Epithelial cell of esophagus (primary cell): ENCODE measurements around the gene AUH.

Source experiments
- DNase-seq: peaks from one replicate; pipeline ENCODE4 v3.0.0; 2010; ENCODE audit warnings: low read depth
- H3K4me3 ChIP-seq: 2 replicates; pipeline ENCODE4 v1.5.1; 2011; ENCODE audit warnings: mild to moderate bottlenecking, low read length, control low read depth
- CTCF ChIP-seq: IDR thresholded peaks from 2 replicates; pipeline ENCODE4 v1.5.1; 2011; ENCODE audit warnings: low read depth, mild to moderate bottlenecking, low read length, control low read depth, inconsistent platforms; ENCODE audit not compliant: insufficient read depth; ENCODE audit errors: missing control alignments

Gene AUH

GRCh38 chr9:91220491-91221135, 141.1 kb downstream of the AUH start:
- DNase-seq, result peak; percentile 16
- H3K4me3 ChIP-seq, result no peak overlapping the region
- TF ChIP-seq CTCF, result no peak

- no peak for TF ChIP-seq CTCF
- DNase-seq, result no peak
- H3K4me3 ChIP-seq, result no peak overlapping the region
Measured at GRCh38 chr9:91220021-91220420, 141.7 kb downstream of the AUH start.

GRCh38 chr9:91219557-91219956, 142.2 kb downstream of the AUH start:
- DNase-seq, result no peak
- no peak overlapping the region for H3K4me3 ChIP-seq
- no peak for TF ChIP-seq CTCF

- TF ChIP-seq CTCF, result no peak
- H3K4me3 ChIP-seq, result no peak overlapping the region
- no peak for DNase-seq
Measured at GRCh38 chr9:91217388-91217787, 144.3 kb downstream of the AUH start.

- no peak for TF ChIP-seq CTCF
- H3K4me3 ChIP-seq, result no peak overlapping the region
- DNase-seq, result no peak
Measured at GRCh38 chr9:91214867-91215266, 146.9 kb downstream of the AUH start.

GRCh38 chr9:91214086-91214485, 147.6 kb downstream of the AUH start:
- DNase-seq, result no peak
- TF ChIP-seq CTCF, result no peak
- H3K4me3 ChIP-seq, result no peak overlapping the region

- no peak for DNase-seq
- no peak for TF ChIP-seq CTCF
- H3K4me3 ChIP-seq, result no peak overlapping the region
Measured at GRCh38 chr9:91212596-91213243, 149.0 kb downstream of the AUH start.
